Lower lobe of right lung (tissue), 2 donors: ENCODE data around the gene C7. TPM values are rescaled to one million over a fixed set of nuclear protein-coding genes. Genes with fewer than 3 reads are reported as not detected.
A peak's percentile ranks its signal among the peaks of the same experiment; 100 is the strongest.

Experiments used
- ATAC-seq, 2 donors: fragments of 200-7000 bp; cut with Tn5 transposase; one replicate each; pipeline ENCODE4 v1.9.1; 2020 to 2022; ENCODE audit warnings: mild to moderate bottlenecking in 2 of 2, moderate library complexity in 2 of 2
- DNase-seq: peaks from one replicate; pipeline ENCODE4 v3.0.0-alpha.2; 2020
- H3K27ac ChIP-seq: fragments of 200-600 bp; one replicate; pipeline ENCODE4 v1.8.0; 2022
- H3K27me3 ChIP-seq: fragments of 200-600 bp; one replicate; pipeline ENCODE4 v1.8.0; 2022; ENCODE audit warnings: low read depth
- H3K36me3 ChIP-seq: fragments of 200-600 bp; one replicate; pipeline ENCODE4 v1.8.0; 2022; ENCODE audit warnings: mild to moderate bottlenecking
- H3K4me1 ChIP-seq: fragments of 200-600 bp; one replicate; pipeline ENCODE4 v1.8.0; 2022
- H3K4me3 ChIP-seq: fragments of 200-600 bp; one replicate; pipeline ENCODE4 v1.8.0; 2022; ENCODE audit warnings: mild to moderate bottlenecking
- H3K9me3 ChIP-seq: fragments of 200-600 bp; one replicate; pipeline ENCODE4 v1.8.0; 2022
- intact Hi-C: fragments of 100-400 bp; cut with DNase I; formaldehyde crosslinking; loops from one replicate; pipeline ENCODE4 v1.11.0; 2022
- total RNA-seq: library from RNA; stranded (reverse); fragmentation: NEBNext Ultra II Directional; extraction: Animal tissue kit (Norgen Biotek cat#: 25700); gene quantifications from one replicate; pipeline ENCODE4 v1.2.1, GENCODE V29; 2021
- TF ChIP-seq, protein P1 (sequence below): fragments of 200-600 bp; IDR thresholded peaks from one replicate; pipeline ENCODE4 v1.8.0; 2022; ENCODE audit warnings: antibody characterized with exemption, mild to moderate bottlenecking
- donor health status: DM: no; HTN: yes; CAD: no; lungs with severe emphysema.

Gene C7
- total RNA-seq, 1 donor from 2014 or later: 237 TPM

DNA sequence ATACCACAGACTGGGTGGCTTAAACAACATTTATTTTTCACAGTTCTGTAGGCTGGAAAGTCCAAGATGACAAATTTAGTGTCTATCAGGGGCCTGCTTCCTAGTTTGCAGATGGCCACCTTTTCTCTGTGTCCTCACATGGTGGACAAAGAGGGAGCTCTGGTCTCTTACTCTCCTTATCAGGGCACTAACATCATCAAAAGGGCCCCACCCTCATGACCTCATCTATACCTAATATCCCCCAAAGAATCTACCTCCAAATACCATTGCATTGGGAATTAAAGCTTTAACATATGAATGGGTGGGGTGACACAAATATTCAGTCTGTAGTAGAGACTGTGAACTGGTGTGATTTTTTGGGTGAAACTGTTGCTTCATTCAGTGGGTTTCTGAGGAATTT lies 78.1 kb downstream of the C7 start:
- ATAC-seq (no peak), DNase-seq (no peak)
- Histone ChIP-seq H3K4me1 (peaks cover 18% of the 10 kb centered on the region), H3K27ac (no peak overlapping the region), H3K27me3 (no peaks in the 10 kb centered on the region), H3K4me3 (no peak overlapping the region), H3K36me3 (no peaks in the 10 kb centered on the region), H3K9me3 (no peaks in the 10 kb centered on the region)
- intact Hi-C loops: no loop called here
- TF ChIP-seq, protein P1, sequence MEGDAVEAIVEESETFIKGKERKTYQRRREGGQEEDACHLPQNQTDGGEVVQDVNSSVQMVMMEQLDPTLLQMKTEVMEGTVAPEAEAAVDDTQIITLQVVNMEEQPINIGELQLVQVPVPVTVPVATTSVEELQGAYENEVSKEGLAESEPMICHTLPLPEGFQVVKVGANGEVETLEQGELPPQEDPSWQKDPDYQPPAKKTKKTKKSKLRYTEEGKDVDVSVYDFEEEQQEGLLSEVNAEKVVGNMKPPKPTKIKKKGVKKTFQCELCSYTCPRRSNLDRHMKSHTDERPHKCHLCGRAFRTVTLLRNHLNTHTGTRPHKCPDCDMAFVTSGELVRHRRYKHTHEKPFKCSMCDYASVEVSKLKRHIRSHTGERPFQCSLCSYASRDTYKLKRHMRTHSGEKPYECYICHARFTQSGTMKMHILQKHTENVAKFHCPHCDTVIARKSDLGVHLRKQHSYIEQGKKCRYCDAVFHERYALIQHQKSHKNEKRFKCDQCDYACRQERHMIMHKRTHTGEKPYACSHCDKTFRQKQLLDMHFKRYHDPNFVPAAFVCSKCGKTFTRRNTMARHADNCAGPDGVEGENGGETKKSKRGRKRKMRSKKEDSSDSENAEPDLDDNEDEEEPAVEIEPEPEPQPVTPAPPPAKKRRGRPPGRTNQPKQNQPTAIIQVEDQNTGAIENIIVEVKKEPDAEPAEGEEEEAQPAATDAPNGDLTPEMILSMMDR: no peak

DNA sequence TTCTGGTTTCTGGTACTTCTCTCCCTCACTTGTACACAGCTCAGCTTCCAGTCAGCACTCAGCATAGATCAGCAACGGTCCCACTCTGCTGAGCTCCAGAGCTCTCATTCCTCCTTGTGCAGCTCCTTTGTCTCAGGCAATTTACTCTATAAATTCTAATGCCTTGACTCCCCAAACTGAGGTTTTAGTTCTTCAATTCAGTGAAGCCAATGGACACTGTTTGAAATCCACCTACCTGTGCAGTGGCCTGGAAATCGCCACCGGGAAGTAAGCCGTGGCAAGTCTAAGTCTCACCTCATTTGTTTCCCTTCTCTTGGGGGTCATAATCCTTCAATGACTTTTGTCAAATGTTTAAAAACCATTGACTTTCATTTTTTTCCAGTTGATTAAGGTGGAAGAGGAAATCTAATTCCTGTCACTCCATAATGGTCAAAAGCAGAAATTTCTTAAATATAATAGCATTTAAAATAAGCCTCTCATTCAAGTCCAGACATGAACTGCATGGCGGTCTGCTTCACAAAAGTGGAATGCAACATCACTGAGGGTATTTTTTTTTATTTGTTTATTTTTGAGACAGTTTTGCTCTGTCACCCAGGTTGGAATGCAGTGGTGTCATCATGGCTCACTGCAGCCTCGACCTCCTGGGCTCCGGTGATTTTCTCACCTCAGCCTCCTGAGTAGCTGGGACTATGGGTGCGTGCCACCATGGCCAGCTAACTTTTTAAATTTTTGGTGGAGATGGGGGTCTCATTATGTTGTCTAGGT lies 79.6 kb downstream of the C7 start:
- ATAC-seq: no peak
- intact Hi-C loops: no loop called here

DNA sequence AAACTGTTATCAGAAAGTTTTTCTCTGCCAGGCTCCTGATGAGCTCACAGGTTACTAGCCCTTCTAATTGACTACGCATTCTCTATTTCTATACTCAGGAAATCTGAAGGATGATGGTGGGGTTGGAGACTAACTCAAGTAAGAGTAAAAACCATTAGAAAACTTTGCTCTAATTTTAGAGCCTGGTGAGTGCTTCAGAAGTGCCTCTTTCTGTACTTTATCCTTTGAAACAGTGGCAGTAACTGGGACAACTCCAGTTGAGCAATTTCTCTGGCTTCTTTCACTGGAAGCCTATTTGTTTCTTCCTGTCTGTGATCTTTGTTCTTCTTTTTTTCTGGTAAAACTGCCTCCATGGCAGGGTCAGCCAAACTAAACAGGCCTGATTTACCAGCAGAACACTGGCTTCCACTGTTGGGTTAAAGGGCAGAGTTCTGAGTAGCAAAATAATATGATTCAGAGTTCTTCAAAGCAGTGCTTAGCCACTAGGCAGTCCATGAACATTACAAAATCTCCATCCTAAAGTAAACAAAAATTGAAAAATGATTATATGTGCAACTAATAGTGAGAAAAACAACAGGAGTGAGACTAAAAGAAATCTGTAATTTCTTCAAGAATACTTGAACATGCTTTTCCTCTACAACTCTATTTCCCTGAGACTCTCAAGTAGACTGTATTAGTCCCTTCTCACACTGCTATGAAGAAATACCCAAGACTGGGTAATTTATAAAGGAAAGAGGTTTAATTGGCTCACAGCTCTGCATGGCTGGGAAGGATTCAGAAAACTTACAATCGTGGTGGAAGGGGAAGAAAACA lies 82.1 kb downstream of the C7 start:
- no peaks in the 10 kb centered on the region for H3K27me3 ChIP-seq
- H3K4me3 ChIP-seq: no peak overlapping the region
- H3K9me3 ChIP-seq: no peaks in the 10 kb centered on the region
- TF ChIP-seq, protein P1: no peak
- intact Hi-C loops: no loop called here
- peaks cover 21% of the 10 kb centered on the region for H3K4me1 ChIP-seq
- ATAC-seq (peak; percentile 94 to 97), DNase-seq (no peak)
- H3K27ac ChIP-seq: peak overlapping the region; percentile 68
- H3K36me3 ChIP-seq: no peaks in the 10 kb centered on the region

More for the DNA sequence above, 79.6 kb downstream of the C7 start:
- peaks cover 21% of the 10 kb centered on the region for H3K4me1 ChIP-seq
- no peaks in the 10 kb centered on the region for H3K36me3 ChIP-seq
- no peak overlapping the region for H3K4me3 ChIP-seq
- TF ChIP-seq, protein P1: no peak
- no peak overlapping the region for H3K27ac ChIP-seq
- no peaks in the 10 kb centered on the region for H3K9me3 ChIP-seq
- no peak for DNase-seq
- no peaks in the 10 kb centered on the region for H3K27me3 ChIP-seq

DNA sequence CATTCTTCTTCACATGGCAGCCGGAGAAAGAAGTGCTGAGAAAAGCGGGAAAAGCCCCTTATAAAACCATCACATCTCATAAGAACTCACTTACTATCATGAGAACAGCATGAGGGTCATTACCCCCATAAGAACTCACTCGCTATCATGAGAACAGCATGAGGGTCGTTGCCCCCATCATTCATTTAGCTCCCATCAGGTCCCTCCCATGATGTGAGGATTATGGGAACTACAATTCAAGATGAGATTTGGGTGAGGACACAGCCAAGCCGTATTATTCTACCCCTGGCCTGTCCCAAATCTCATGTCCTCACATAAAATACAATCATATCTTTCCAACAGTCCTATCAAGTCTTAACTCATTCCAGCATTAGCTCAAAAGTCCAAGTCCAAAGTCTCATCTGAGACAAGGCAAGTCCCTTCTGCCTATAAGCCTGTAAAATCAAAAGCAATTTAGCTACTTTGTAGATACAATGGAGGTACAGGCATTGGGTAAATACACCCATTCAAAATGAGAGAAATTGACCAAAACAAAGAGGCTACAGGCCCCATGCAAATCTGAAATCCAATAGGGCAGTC lies 82.8 kb downstream of the C7 start:
- Histone ChIP-seq H3K27ac (peak overlapping the region; percentile 68), H3K36me3 (no peaks in the 10 kb centered on the region), H3K4me1 (peaks cover 21% of the 10 kb centered on the region), H3K9me3 (no peaks in the 10 kb centered on the region), H3K4me3 (no peak overlapping the region), H3K27me3 (no peaks in the 10 kb centered on the region)
- TF ChIP-seq, protein P1: no peak
- ATAC-seq: no peak
- no peak for DNase-seq
- intact Hi-C loops: no loop called here

DNA sequence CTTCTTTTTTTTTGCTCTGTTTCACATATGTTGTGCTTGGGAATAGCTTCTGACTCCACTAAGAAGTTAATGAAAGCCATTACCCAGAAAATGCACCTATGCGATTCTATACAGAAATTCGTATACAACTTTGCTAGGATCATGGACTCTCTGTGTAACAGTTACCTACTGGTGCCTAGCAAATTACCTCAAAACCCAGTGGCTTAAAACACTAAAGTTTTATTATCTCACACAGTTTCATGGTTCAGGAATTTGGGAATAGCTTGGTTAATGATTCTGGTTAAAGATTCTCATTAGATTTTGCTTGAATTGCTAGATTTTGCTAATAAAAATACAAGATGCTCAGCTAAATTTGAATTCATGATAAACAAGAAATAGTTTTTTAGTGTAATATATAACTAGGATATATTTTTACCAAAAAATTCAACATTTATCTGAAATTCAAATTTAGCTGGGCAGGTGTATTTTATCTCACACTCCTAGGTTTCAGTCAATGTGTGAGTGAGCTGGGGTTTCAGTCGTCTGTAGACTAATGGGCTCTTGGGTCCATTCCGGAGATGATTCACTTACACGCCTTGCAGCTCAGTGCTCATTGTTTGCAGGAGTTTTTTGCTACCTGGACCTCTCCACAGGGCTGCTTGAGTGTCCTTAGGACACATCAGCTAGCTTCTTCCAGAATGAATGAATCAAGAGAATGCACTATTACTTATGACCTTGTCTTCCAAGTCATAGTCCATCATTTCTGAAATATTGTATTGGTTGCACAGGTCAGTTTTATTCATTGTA lies 86.7 kb downstream of the C7 start:
- no peak for DNase-seq
- intact Hi-C loops: no loop called here
- H3K27ac ChIP-seq: no peak overlapping the region
- no peaks in the 10 kb centered on the region for H3K9me3 ChIP-seq
- TF ChIP-seq, protein P1: no peak
- peaks cover 9% of the 10 kb centered on the region for H3K4me1 ChIP-seq
- no peak overlapping the region for H3K4me3 ChIP-seq
- ATAC-seq: no peak
- no peaks in the 10 kb centered on the region for H3K36me3 ChIP-seq
- no peaks in the 10 kb centered on the region for H3K27me3 ChIP-seq
